Measurements from ENCODE around the gene FOXP4. TPM values are rescaled to one million over a fixed set of nuclear protein-coding genes. Genes with fewer than 3 reads are reported as not detected.

FOXP4 gene
- total RNA-seq, 1 experiment from 2014 or later, result 3.9 TPM

DNA sequence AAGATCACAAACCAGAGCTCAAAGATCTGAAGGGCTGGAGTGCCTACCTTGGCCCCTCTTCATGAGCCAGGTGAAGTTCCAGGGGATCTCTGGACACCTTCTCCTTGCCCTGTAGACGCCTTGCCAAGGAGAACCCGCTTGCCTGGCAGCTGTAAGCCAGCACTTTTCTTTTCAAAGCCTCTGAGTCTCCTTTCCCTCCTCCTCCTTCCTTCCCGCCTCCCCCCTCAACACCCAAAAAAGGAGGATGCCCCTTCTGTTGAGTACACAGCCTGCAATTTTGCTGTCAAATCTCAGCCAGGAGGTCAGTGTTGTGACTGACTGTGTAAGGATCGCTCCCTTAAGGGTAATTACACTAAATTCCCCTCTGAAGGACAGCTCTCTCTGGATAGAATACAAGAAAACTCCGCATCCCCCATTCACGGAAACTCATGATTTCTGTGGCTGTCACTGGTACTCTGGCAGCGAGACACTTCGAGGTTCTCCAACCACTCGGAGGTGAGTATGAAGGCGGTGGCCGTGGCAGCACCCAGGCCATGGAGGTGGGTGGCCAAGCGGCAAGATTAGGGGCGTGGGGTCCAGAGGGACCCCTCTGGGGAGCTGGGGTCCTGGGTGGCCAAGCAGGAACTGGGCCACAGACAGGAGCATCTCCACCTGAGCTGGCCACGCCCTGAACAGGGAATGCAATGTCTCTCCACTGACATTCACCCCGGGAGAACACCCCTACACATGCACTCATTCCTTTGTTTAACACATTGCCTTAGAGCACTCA lies 23.2 kb upstream of the FOXP4 start:
- DNase-seq (ENCODE audit: low spot score), result no peak

DNA sequence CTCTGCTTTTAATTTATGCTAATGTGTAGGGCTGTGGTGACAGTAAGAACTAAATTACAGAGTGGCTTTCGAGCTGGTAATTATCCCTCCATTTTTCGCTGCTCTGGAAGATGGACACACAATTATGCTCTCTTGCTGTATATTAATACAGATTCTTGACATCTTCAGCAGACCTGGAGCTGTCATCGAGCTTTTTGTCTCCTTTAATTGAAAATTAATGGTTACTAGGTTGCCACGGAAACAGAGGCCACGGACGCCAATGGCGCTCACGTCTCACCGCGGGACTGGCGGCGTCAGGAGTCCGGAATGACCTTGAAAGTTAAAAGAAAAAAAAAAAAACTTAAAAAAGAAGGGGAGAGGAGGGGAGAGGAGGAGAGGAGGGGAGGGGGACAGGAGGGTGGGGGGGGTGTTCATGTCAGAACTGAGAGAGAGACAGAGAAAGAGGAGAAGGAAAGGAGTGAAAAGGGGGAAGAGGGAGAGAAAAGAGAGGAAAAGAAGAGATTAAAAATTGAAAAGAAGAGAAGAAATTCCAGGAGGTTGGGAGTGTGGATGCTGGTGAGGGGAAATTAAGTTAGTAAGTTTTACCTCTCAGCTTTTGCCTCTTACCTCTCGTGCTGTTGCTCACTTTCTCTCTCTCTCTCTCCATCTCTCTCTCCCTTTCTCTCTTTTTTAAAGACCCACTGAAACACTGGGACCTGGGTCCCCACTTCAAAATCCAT lies 22.1 kb upstream of the FOXP4 start:
- no peak for DNase-seq (ENCODE audit: low spot score)

DNA sequence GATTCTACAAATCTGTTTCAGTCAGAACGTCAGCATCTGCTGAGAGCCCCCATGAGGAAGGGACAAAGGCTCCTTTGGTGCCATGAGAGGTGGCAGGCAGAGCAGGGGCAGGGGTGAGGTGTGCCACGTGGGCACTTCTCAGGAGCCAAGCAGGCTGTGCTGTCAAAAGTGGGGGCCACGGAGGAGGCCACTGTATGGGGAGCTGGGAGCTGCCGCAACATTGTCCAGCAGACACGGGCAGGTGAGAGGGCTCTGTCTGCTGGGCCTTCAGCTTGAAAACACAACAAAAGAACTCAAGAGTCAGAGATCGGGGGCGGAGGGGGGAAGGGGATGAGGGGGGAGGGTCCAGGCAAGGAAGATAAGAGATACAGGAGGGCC lies 21.6 kb upstream of the FOXP4 start:
- DNase-seq (ENCODE audit: low spot score), result no peak

DNA sequence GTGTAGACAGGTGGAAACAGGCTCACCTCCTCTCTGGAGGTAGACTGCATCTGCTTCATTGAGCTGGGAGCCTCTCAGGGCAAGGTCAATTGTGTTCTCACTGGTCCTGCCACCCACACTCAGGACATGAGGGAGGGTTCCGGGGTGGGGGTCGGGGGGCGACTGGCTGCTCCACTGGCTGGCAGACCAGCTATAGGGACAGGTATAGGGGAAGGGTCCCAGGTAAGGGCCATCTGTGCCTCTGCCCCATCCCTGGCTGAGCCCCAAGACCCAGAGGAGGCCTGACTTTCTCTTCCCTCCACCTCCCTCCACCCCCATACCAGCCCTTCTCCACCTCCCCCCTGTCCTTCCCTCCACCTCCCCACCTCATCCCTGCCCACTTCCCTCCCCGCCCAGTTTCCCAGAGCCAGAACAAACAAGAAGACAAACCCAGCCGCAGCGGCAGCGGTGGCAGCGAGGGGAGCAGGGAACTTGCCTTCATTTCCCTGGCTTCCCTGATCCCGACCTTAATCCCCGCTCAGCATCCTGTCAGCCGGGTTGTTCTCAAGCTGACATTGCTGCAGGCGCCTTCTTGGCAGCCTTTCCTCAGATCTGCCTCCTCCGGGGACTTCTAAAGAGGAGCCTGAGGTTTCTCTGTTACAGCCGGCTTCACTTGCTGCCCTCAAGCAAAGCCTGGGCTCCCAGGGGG lies 18.3 kb upstream of the FOXP4 start:
- no peak for DNase-seq (ENCODE audit: low spot score)

DNA sequence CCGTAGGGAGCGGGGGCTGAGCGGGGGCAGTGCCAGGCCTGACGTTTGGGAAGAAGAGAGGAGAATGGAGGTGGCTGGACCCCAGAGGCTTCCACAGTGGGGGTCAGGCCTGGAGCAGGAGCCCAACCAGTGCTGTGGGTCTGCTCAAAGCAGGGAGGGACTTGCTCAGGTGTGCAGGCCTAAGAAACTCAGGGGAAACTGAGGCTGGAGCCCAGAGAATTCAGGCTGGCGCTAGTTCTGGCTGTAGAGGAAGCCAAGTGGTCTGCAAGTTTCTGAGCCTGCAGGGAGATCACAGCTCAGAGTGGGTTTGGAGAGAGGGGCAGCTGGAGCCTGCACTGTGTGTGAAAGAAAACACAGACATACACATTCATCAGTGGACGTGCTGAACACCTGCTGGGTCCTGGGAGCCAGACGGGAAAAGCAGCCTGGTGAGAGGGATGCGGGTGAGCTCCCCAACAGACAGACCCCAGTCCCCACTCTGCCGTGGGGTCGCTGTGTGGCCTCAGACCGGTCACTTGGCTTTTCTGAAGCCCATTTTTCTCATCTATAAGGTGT lies 17.7 kb upstream of the FOXP4 start:
- no peak for DNase-seq (ENCODE audit: low spot score)

DNA sequence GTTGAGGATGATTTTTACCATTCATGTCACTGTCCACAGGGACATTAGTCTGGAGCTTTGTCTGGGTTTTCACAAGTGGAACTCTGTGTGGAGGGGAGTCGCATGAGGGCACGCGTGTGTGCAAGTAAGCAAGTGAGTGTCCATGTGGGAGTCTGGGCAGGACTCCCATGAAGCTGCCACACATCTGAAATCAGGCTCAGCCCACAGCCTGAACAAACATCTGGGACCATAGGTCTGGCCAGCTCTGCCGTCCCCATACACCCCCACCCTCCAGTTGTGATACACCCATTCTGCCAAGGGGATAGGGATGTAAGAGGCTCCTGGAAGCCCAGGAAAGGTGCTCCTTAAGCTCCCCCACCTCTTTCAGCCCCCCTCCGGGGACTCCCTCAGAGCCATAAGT lies 17.1 kb upstream of the FOXP4 start:
- DNase-seq (ENCODE audit: low spot score), result no peak

DNA sequence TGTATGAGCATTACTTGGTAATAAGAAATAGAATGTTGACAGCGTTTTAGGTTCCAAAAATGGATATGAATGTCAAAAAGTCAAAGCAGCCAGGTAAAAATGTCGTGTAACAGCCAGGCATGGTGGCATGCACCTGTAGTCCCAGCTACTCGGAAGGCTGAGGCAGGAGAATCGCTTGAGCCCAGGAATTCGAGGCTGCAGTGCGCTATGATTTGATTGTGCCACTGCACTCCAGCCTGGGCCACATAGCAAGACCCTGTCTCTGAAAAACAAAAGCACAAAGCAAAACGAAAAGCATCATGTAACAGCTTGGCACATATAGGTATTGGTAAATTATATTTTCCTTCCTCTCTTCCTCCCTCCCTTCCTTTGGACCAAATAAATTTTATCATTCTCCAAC lies 16.2 kb upstream of the FOXP4 start:
- DNase-seq (ENCODE audit: low spot score), result no peak

DNA sequence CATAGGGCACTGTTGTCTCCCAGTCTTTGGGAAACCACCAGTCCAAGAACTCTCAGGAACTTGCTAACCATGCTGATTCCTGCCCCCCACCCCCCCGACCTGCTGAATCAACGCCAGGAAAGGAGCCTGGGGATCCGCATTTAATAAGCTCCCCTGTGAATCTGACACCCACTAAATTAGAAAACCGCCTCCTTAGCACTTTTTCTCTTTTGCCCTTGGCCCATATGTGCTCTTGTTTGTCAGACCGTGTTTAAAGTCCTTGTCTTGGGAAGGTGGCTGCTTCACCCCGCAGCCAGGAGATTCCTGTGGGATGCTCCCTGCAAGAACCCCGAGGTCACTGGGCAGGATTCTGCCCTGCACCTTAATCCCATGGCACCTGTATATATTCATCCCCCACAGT lies 15.7 kb upstream of the FOXP4 start:
- no peak for DNase-seq (ENCODE audit: low spot score)

DNA sequence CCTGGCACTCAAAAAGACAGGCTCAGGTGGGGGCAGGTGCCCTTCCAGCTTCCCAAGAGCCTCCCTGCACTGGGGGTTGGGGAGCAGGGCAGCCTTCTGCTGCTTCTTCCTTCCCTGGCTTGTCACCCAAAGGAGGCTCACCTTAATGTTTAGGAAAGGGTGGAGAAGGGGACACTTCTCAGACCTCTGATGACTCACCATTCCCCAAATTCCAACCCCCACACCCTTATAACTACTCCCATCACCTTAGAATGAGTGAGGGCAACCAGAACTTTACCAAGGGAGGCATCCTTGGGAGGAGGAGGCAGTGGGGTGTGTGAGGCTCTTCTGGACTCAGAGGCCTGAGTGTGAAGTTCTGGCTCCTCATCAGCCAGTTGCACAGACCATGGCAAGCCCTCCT lies 15.2 kb upstream of the FOXP4 start:
- no peak for DNase-seq (ENCODE audit: low spot score)

DNA sequence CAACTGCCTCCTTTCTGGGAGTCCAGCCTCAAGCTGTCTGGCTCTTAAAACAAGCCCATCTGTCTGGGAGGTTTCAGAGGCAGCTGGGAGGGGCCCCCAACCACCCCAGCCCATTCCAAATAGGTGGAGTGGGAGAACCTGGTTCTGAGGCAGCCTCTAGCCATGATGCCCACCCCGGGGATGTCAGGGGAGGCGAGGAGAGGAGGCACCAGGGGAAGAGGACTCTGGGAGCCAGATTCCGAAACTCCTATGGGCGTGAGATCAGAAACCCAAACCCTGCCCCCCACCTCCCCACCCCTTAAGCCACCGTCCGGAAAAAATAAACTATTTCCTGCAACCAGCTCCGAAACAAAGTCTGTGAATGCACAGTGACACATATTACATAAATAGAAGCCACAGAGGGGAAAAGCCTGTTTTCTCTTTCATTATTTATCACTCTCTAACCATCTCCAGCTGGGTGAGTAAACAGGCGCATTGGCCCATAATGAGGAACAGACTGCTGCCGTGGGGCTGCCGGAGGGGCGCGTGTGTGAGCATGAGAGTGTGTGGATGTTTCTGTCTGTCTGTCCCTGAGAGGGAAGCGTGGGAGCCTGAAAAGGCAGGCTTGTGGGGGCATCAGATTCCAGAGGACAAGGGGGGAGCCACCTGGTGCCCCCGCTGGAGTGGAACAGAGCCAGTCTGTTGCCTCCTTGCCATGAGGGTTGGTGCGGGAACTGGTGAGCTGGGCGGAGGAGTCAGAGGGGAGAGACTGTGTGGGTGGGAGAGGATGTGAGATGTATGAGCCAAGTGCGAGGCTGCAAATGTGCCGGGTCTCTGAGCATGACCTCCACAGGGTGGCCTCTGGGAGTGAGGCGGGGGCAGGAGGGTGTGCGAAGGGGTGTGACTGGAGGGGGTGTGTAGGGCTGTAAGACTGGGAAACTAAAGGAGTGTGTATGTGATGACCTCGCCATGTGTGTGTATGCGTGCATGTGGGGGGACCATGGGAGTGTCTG lies 14.3 kb upstream of the FOXP4 start:
- DNase-seq (ENCODE audit: low spot score), result peak; percentile 55

DNA sequence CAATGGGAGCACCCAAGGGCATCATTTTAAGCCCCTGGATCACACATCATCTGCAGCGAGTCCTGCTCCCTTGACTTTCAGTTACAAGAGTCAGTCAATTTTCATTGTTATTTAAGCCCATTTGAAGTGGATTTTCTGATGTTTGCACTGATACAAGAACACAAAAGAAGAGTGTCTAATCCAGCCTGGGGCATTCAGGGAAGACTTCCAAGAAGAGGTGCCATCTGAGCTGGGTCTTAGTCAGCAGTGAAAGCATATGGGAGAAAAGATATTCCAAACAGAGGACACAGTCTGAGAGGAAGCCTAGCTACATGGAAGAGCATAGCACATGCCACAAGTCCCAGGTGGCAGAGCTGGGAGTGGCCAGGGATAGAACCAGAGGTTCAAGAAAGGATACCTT lies 10.4 kb upstream of the FOXP4 start:
- no peak for DNase-seq (ENCODE audit: low spot score)

DNA sequence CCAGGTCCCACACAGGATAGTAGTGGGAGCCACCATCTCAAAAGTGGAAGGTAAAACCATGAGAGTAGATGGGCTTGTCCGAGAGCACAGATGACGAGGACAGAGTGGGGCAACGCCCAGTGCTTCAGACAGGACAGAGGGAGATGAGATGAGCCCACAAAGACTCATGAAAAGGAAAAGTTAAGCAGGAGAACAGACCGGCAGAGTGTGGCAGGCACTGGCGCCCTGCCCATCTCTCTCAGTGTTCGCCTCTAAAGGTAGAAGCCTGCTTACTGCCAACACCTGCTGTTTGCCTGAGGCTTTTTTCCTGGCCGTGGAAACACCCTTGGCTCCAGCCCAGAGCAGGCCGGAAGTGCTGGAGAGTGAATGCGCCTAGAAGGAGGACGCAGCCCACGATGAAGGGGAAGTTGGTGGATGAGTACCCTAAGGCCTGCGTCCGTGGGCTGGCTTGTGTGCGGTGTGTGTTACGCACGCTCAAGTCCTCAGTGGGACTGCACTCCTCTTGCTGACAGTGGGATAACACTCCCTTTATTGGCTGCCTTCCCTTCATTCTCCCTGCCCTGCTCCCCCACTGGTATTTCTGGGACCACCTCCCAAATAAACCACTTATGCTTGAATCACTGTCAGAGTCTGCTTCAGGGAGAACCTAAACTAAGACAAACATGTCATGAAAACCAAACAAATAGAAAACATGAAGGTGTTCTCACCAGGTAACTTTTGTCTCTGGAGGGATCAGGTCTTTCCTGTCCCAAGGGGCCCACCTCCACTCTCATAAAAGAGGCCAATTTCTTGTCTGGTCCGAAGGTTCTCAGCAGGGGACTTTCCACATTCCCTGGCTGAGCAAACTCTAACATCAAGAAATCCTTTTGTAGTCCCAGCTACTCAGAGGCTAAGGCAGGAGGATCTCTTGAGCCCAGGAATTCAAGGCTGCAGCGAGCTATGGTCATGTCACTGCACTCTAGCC lies 9.1 kb upstream of the FOXP4 start:
- peak; percentile 23 for DNase-seq (ENCODE audit: low spot score)

DNA sequence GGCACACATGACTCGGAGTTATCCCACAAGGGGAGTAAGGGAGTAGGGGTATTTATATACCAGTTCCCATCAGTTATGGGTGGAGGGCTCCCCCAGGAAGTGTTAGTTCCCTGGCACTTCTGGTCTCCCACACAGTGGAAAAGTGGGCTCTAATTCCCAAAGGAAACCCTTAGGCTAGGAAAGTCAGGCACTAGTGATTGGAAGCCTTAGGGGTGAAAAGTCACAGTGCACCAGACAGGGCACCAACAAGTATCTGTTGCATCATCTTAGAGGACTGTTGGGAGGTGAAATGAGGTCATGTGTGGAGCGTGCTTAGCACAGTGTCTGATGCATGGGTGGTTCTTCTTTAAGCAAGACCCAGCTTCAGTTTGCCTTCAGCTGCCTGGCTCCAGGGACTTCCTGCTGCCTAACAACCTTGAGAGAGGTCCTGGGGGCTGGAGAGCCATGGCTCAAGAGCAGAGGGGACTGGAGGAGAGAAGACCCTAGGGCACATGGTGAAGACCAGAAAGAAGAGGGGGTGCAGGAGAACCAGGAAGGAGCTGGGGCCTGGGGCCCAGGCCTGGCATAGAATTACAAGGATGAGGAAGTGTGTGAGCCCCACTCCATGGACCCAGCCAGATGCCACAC lies 7.5 kb upstream of the FOXP4 start:
- no peak for DNase-seq (ENCODE audit: low spot score)

DNA sequence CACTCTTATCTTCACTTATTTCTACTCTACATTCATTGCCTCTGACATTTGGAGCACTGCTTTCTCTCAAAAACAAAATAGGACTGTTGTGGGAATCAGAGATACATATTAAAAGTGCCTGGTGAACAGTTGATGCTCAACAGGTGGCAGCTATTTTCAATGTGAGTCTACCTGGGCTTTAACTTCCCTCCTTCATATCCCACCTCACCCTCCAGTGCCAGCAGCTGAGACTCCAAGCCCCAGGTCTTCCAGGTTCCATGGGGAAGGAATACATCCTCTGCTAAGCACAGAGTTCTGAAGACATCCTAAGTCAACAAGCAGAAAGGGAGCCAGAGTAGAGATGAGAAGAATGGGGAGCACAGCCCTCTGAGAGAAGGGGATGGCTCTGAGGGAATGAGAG lies 7.0 kb upstream of the FOXP4 start:
- no peak for DNase-seq (ENCODE audit: low spot score)

DNA sequence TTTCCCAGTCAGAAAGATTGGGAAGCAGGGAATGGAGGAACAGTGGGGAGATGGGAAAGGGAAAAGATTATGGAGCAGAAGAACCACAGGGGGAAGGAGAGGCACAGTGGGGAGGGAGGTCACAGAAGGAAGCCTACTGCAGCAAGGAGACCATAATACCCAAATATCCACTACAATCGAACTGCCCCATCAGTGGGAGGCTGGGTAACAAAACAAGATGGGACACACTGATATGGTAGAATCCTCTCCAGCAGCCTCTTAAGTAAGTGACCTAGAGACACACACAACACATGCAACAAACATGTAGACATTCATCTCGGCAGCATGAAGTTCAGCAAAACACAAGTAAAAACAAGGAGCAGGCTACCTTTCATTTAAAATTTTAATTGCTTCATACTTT lies 4.8 kb upstream of the FOXP4 start:
- no peak for DNase-seq (ENCODE audit: low spot score)

DNA sequence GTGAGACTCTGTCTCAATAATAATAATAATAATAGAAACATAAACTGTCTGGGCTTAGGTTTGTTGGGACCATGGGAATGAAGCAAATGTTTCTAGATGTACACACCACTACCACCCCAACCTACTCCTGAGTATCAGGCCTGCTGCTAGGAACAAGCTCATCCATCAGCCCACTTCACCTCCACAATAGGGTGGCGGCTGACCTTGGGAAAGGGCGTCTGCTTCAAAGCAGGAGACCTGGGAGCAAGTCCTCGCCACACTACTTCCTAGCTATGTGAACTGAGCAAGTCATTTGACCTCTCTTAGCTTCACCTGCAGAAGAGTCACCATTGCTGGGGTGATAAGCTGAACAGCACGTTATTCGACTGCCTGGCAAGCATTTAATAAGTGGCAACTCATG lies 3.1 kb upstream of the FOXP4 start:
- DNase-seq (ENCODE audit: low spot score), result no peak

DNA sequence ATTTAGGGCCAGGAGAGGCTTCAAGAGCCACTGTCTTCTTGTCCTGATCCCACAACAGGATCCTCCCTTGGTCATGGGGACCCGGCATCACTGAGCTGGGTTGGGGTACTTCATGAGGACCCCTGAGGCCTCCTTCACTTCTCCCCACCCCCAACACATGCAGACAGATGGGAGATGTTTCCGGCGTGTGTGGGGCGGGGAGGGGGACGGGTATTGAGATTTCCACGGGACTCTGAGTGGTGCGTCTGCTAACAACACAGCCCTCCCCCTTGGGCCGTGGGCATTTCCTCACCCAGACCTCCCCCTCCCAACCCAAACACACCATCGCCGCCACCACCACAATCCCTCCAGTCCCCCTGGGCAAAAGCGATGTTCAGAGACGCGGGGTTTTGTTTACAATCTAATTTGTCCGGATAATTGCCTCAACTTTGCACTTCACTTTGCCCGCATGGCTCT lies 906 bp upstream of the FOXP4 start:
- DNase-seq (ENCODE audit: low spot score), result no peak

DNA sequence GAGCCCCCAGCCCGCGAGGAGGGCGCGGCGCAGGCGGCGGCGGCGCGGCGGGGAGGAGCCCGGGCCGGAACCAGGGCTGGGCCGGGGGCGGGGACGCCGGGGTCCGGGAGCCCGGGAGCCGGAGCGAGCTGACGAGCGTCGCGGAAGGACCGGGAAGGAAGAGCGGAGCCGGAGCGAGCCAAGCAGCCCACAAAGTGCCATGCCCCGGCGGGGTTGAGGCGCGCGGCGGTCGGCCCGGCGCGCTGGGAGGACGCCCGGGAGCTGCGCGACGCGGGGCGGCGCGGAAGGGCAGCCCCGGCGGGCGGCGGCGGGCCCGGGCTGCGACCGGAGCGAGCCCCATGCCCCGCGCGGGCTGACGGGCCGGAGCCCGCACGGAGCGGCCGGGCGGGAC lies 289 bp downstream of the FOXP4 start:
- DNase-seq (ENCODE audit: low spot score), result no peak

DNA sequence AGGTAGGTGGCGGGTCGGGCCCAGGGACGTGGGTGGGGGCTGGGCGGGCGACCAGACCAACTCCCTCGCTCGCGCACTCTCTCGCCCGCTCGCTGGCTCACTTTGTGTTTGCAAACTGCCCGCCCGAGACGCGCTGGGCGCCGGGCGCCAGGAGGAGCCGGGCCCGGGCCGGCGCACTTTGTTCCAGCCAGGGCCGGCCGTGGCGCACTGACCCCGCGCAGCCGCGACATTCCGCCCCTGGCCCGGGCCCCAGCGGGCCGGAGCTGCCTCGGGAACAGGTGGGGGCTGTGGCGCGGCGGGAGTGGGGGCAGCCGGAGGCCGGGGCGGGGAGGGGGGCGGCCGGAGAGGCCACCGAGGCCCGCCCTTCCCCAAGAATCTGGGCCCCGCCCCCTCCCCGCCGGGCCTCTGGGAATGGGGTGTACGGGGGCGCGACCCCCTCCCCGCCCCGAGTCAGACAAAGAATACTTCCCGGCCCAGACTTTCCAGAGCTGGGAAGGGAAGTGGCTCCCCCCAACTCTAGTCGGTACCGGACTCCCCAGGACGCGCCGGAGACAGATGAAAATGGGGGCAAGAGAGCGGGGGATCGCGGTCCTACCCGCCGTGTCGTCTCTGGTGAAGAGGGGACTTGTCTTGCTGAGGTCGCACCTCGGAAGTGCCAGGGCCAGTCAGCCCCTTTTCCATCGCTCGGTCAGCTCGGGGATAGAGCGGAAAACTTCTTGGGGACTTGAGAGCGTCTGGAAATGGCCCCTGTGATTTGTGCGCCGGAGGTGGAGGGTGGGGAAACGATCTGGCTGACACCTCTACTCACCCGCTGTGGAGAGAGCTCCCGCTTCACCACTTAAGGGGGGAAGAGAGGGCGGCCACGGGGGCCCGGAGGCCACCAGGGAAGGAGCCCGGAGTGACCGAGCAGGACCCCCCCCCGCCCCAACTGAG lies 951 bp downstream of the FOXP4 start:
- no peak for DNase-seq (ENCODE audit: low spot score)

All from A172 (cell line).